ENCODE measurements around the gene GYPC. TPM values are rescaled to one million over a fixed set of nuclear protein-coding genes. Genes with fewer than 3 reads are reported as not detected.

Gene GYPC
- total and polyA plus RNA-seq, 4 donors = 8.7 to 419 (median 12.3) TPM

DNA sequence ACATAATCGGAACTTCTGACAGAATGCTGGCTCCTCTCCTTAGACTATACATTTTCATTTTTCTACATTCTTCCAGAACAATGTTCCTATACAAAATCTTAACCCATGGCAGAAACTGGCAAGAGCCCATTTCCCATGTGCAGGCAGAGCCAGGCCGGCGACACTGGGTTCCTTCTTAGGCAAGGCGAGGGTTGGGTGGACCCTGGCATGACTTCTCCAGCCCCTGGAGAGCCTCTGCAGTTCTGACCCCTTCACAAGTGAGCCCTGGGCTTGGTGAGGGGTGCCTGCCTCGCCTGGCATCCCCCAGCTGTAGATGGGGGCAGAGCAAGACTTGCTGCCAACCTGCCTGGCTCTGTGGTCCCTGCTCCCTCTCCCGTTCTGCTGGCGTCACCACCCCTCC lies 5.0 kb downstream of the GYPC start:
- Histone ChIP-seq H3K9me3 (ENCODE audit: control insufficient read depth in 4 of 4, low read length in 3 of 4) (no peaks in the 10 kb centered on the region), H3K27me3 (ENCODE audit: control insufficient read depth in 4 of 4, insufficient read depth in 4 of 4, low read length in 3 of 4) (no peaks in the 10 kb centered on the region), H3K9ac (ENCODE audit: low read depth in 1 of 2, low read length in 2 of 2) (no peak overlapping the region), H3K4me1 (ENCODE audit: control insufficient read depth in 4 of 4, insufficient read depth in 4 of 4, low read length in 3 of 4) (peaks cover 5 to 17% (median 7%) of the 10 kb centered on the region in 4 donors), H3K27ac (ENCODE audit: low read depth in 1 of 2, low read length in 2 of 2) (no peak overlapping the region), H3K4me3 (ENCODE audit: low read depth in 1 of 3, low read length in 3 of 3) (no peak overlapping the region), H3K36me3 (ENCODE audit: control insufficient read depth in 4 of 4, insufficient read depth in 3 of 4, low read depth in 1 of 4, low read length in 3 of 4) (no peaks in the 10 kb centered on the region)
- WGBS = 88% methylated on average over 7 of the region's 7 CpGs
- TF ChIP-seq, protein P1, sequence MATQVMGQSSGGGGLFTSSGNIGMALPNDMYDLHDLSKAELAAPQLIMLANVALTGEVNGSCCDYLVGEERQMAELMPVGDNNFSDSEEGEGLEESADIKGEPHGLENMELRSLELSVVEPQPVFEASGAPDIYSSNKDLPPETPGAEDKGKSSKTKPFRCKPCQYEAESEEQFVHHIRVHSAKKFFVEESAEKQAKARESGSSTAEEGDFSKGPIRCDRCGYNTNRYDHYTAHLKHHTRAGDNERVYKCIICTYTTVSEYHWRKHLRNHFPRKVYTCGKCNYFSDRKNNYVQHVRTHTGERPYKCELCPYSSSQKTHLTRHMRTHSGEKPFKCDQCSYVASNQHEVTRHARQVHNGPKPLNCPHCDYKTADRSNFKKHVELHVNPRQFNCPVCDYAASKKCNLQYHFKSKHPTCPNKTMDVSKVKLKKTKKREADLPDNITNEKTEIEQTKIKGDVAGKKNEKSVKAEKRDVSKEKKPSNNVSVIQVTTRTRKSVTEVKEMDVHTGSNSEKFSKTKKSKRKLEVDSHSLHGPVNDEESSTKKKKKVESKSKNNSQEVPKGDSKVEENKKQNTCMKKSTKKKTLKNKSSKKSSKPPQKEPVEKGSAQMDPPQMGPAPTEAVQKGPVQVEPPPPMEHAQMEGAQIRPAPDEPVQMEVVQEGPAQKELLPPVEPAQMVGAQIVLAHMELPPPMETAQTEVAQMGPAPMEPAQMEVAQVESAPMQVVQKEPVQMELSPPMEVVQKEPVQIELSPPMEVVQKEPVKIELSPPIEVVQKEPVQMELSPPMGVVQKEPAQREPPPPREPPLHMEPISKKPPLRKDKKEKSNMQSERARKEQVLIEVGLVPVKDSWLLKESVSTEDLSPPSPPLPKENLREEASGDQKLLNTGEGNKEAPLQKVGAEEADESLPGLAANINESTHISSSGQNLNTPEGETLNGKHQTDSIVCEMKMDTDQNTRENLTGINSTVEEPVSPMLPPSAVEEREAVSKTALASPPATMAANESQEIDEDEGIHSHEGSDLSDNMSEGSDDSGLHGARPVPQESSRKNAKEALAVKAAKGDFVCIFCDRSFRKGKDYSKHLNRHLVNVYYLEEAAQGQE (IDR thresholded peaks at IDR 0.05) = no peak
- TF ChIP-seq FOXA1 (IDR thresholded peaks at IDR 0.05) (no peak), JUND (IDR thresholded peaks at IDR 0.05) (no peak), EGR1 (IDR thresholded peaks at IDR 0.05; ENCODE audit: low read depth in 2 of 2) (no peak), FOXA2 (IDR thresholded peaks at IDR 0.05) (no peak), YY1 (IDR thresholded peaks at IDR 0.05) (no peak), RXRA (IDR thresholded peaks at IDR 0.05) (no peak), HNF4A (conservative IDR thresholded peaks at IDR 0.05) (no peak), RAD21 (IDR thresholded peaks at IDR 0.05) (no peak), SP1 (IDR thresholded peaks at IDR 0.05) (no peak), NR2F2 (IDR thresholded peaks at IDR 0.05) (no peak)
- TF ChIP-seq, protein P2, sequence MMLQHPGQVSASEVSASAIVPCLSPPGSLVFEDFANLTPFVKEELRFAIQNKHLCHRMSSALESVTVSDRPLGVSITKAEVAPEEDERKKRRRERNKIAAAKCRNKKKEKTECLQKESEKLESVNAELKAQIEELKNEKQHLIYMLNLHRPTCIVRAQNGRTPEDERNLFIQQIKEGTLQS (IDR thresholded peaks at IDR 0.05) = no peak
- TF ChIP-seq, protein P3, sequence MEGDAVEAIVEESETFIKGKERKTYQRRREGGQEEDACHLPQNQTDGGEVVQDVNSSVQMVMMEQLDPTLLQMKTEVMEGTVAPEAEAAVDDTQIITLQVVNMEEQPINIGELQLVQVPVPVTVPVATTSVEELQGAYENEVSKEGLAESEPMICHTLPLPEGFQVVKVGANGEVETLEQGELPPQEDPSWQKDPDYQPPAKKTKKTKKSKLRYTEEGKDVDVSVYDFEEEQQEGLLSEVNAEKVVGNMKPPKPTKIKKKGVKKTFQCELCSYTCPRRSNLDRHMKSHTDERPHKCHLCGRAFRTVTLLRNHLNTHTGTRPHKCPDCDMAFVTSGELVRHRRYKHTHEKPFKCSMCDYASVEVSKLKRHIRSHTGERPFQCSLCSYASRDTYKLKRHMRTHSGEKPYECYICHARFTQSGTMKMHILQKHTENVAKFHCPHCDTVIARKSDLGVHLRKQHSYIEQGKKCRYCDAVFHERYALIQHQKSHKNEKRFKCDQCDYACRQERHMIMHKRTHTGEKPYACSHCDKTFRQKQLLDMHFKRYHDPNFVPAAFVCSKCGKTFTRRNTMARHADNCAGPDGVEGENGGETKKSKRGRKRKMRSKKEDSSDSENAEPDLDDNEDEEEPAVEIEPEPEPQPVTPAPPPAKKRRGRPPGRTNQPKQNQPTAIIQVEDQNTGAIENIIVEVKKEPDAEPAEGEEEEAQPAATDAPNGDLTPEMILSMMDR (IDR thresholded peaks at IDR 0.05; ENCODE audit: low read depth, low read length, missing input control) = no peak
- DNase-seq (ENCODE audit: low spot score) = no peak

DNA sequence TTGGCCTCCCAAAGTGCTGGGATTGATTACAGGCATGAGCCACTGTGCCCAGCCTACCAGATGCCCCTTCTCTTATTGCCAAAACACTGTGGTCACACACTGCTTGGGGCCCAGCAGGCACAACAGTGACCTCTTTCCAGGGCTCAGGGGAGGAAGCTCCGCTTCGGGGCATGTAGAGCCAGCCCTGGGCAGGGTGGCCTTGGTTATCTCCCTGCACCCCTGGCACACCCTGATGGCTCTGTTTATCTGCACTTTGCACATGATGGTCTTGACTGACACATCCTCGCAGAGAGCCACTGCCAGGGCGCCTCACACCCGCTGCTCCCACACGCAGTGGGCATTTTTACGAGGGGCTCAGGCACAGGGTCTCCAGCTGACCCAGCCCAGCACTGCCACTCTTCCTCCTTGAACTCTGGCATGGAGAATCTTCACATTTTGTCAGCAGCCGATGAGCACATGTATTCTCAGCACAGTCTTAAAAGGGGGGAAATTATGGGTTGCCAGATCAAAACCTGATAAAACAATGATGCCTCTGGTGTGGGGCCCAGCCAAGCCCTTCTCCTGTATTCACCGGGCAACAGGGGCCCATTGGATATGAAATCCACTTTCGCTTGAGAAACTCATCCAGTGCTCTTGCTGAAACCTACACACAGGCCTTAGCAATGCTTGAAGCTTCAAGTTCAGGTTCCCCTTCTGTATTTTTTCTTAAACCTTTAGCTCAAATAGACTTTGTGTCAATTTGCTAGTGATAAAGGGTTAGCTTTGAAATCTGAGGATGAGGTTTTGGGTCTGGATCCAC lies 5.9 kb downstream of the GYPC start:
- no peak overlapping the region for H3K9ac ChIP-seq (ENCODE audit: low read depth in 1 of 2, low read length in 2 of 2)
- no peak overlapping the region for H3K4me3 ChIP-seq (ENCODE audit: low read depth in 1 of 3, low read length in 3 of 3)
- no peaks in the 10 kb centered on the region for H3K27me3 ChIP-seq (ENCODE audit: control insufficient read depth in 4 of 4, insufficient read depth in 4 of 4, low read length in 3 of 4)
- no peaks in the 10 kb centered on the region for H3K9me3 ChIP-seq (ENCODE audit: control insufficient read depth in 4 of 4, low read length in 3 of 4)
- H3K27ac ChIP-seq (ENCODE audit: low read depth in 1 of 2, low read length in 2 of 2) = peak overlapping the region in 1 of 2 donors; percentile 10
- H3K4me1 ChIP-seq (ENCODE audit: control insufficient read depth in 4 of 4, insufficient read depth in 4 of 4, low read length in 3 of 4) = peaks cover 0 to 9% (median 2%) of the 10 kb centered on the region in 4 donors
- peak; percentile 82 for DNase-seq (ENCODE audit: low spot score)
- WGBS = 83% methylated on average over 10 of the region's 10 CpGs
- no peaks in the 10 kb centered on the region for H3K36me3 ChIP-seq (ENCODE audit: control insufficient read depth in 4 of 4, insufficient read depth in 3 of 4, low read depth in 1 of 4, low read length in 3 of 4)
- TF ChIP-seq FOXA2 (IDR thresholded peaks at IDR 0.05) = no peak
- no peak for TF ChIP-seq YY1 (IDR thresholded peaks at IDR 0.05)
- TF ChIP-seq, protein P4, sequence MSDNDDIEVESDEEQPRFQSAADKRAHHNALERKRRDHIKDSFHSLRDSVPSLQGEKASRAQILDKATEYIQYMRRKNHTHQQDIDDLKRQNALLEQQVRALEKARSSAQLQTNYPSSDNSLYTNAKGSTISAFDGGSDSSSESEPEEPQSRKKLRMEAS (IDR thresholded peaks at IDR 0.05) = no peak
- no peak for TF ChIP-seq GABPA (IDR thresholded peaks at IDR 0.05 in 1 of 2, conservative IDR thresholded peaks at IDR 0.05 in 1 of 2)
- TF ChIP-seq RAD21 (IDR thresholded peaks at IDR 0.05) = no peak
- no peak for TF ChIP-seq EGR1 (IDR thresholded peaks at IDR 0.05; ENCODE audit: low read depth in 2 of 2)
- TF ChIP-seq, protein P1 (IDR thresholded peaks at IDR 0.05) = no peak
- no peak for TF ChIP-seq RXRA (IDR thresholded peaks at IDR 0.05)
- no peak for TF ChIP-seq TAF1 (conservative IDR thresholded peaks at IDR 0.05)
- TF ChIP-seq, protein P2 (IDR thresholded peaks at IDR 0.05) = no peak
- TF ChIP-seq, protein P3 (IDR thresholded peaks at IDR 0.05; ENCODE audit: low read depth, low read length, missing input control) = no peak

Data from liver (tissue), 9 donors.